Keratinocyte (primary cell): ENCODE measurements around the gene STIM1.

Experiments used
- EZH2 ChIP-seq: IDR thresholded peaks from one replicate; pipeline ENCODE4 v1.6.1; 2012; ENCODE audit warnings: inconsistent platforms, mild to moderate bottlenecking, low read length, moderate library complexity
- TF ChIP-seq, protein P1 (sequence below), 3 experiments: IDR thresholded peaks in 1 of 3; conservative IDR thresholded peaks in 1 of 3; optimal IDR thresholded peaks in 1 of 3; 2 replicates in 2 of 3; 3 replicates in 1 of 3; pipeline versions ENCODE3 to v1.5.1; 2011; ENCODE audit warnings: low read length in 3 of 3, mild to moderate bottlenecking in 3 of 3, moderate library complexity in 2 of 3, control low read depth in 1 of 3, inconsistent platforms in 1 of 3; ENCODE audit not compliant: insufficient read depth in 2 of 3; ENCODE audit errors: extremely low read depth in 1 of 3

DNA sequence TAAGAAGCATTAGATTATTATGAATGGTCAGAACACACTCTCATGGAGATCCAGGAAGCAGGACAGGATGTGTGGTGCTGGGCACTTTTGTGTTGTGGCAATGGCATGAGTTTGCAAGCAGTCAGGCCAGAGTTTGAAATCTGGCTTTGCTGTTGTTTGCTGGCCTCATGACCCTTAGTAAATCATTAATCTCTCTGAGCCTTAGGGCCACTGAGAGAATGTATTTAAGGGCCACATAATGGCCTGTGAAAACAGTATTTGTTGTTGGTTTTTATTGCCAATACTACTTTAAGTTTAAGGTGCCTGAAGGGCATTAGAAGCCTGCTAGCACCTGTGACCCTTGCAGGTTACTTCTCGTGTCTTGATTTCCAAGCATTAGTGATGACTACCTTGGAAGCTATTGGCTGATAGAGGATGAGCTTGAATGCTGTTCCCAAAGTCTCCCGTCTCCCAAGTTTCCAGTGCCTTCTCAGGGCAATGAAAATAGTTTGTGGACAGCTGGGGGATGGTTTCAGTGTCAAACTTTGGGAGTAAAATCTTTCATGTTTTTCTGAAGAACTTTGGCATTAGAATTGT, 24.6 kb downstream of the STIM1 start:
- TF ChIP-seq, protein P1, sequence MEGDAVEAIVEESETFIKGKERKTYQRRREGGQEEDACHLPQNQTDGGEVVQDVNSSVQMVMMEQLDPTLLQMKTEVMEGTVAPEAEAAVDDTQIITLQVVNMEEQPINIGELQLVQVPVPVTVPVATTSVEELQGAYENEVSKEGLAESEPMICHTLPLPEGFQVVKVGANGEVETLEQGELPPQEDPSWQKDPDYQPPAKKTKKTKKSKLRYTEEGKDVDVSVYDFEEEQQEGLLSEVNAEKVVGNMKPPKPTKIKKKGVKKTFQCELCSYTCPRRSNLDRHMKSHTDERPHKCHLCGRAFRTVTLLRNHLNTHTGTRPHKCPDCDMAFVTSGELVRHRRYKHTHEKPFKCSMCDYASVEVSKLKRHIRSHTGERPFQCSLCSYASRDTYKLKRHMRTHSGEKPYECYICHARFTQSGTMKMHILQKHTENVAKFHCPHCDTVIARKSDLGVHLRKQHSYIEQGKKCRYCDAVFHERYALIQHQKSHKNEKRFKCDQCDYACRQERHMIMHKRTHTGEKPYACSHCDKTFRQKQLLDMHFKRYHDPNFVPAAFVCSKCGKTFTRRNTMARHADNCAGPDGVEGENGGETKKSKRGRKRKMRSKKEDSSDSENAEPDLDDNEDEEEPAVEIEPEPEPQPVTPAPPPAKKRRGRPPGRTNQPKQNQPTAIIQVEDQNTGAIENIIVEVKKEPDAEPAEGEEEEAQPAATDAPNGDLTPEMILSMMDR (optimal IDR thresholded peaks at IDR 0.05 in 1 of 3, IDR thresholded peaks at IDR 0.05 in 1 of 3, conservative IDR thresholded peaks at IDR 0.05 in 1 of 3; ENCODE audit: extremely low read depth in 1 of 3, insufficient read depth in 2 of 3, low read length in 3 of 3): no peak
- no peak for TF ChIP-seq EZH2
